GM21717 (cell line): Measurements from ENCODE around the gene ZNF354B.
"Not testable (repeated sequence)": the region's sequence is repeated elsewhere in the genome, so short reads cannot be mapped to it uniquely, and the experiment has no call there.

ENCODE experiments used
- ATAC-seq: cut with Tn5 transposase; IDR thresholded peaks from one replicate; pipeline ENCODE4 v1.9.1; 2021; ENCODE audit warnings: mild to moderate bottlenecking, moderate library complexity; ENCODE audit not compliant: unreplicated experiment

ZNF354B gene

DNA sequence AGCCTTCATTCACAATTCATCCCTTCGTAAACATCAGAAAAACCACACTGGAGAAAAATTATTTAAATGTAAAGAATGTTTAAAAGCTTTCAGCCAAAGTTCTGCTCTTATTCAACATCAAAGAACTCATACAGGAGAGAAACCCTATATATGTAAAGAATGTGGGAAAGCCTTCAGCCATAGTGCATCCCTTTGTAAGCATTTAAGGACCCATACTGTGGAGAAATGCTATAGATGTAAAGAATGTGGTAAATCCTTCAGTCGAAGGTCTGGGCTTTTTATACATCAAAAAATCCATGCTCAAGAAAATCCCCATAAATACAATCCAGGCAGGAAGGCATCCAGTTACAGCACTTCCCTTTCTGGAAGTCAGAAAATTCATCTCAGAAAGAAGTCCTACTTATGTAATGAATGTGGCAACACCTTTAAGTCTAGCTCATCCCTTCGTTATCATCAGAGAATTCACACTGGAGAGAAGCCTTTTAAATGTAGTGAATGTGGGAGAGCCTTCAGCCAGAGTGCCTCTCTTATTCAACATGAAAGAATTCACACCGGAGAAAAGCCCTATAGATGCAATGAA lies 23.5 kb downstream of the ZNF354B start:
- ATAC-seq, result not testable (repeated sequence)

DNA sequence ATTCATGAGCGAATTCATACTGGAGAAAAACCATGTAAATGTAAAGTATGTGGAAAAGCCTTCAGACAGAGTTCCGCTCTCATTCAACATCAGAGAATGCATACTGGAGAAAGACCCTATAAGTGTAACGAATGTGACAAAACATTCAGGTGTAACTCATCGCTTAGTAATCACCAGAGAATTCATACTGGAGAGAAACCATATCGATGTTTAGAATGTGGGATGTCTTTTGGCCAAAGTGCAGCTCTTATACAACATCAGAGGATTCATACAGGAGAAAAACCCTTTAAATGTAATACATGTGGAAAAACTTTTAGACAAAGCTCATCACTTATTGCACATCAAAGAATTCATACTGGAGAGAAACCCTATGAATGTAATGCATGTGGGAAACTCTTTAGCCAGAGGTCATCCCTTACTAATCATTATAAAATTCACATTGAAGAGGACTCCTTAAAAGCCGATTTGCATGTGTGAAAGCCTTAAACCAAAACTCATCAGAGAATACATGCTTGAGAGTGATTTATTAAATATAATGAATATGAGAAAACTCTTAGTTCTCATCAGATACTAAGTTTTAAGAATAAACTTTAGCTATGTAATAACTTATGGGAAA lies 24.2 kb downstream of the ZNF354B start:
- no peak for ATAC-seq

DNA sequence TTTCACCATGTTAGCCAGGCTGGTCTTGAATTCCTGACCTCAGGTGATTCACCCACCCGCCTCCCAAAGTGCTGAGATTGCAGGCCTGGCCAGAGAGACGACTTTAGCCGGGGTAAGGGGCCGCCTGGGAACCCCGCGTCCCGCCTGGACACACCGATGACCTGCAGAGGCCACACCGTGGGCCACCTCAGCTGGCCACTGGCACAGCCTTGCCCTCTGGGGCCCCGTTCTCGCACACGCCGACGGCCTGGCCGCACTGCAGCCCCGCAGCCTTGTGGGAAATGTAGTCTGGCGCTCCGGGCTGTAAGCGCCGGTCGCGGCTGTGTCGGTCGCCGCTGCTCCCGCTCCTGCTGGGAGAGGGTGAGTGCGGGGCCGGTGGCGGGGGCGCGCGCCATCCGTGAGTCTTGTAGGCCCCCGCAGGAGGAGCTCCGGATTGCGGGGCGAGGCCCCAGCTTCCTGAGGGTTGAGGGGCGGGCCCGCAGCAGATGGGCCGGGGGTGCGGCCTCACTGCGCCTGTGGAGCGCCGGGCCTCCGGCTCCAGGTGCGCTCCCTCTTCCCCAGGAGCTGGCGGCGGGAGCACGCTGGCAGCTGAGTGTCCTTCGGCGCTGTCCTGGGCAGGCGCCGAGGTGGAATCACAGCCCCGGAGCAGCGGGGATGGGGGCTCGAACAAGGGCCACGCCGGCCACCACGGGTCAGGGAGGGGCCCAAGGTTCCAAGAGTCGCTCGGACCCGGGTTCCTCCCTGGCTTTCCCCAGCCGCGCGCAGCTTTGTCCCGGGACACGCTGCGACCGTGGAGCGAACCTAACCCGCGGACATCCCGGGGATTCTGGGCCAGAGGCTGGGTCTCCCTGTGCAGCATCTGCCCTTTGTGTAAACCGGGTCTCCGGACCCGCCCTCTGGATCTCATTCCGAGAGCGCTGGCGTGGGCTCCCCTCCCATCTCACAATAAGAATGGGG lies 36.1 kb downstream of the ZNF354B start, which contains the start of gene ZFP2:
TSS of gene ZFP2 (plus strand) at position 299 of the 957 bp plus-strand sequence. CDS start 35,401 bp downstream, outside the sequence.
- no peak for ATAC-seq

DNA sequence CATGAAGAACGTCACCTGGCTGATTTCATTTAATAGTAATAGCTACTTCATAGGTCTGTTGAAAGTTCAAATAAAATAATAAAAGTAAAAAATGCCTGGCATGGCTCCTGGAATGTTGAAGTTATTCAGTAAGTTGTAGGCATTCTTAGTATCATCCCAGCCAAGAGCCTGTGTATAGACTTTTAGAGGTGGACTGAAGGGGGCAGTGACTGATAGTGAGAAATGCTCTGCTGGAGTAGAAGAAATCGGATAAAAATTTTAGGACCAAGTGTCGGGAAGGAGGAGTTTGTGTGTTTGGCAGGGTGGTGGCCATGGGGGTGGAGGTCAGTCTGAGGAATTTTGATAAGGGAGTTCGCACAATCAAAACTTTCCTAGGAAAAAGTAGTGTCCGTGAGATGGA lies 39.5 kb downstream of the ZNF354B start:
- no peak for ATAC-seq

DNA sequence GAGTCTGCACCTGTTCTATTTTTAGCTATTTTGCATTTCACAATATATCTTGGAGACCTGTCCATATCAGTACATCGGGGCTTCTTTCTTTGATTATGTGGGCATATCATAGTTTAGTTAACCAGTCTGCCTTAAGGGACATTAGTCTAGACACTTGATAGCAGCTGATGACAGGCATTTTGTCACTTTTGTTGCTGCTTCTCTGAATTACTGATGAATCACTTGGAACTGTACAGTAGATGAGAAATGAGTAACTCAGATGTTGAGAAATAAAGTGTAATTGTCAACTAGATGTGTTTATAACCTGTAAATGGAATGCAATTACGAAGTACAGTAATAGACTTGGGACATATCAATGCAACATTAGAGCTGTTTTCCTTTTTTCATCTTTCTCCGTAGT lies 43.1 kb downstream of the ZNF354B start:
- ATAC-seq, result no peak

DNA sequence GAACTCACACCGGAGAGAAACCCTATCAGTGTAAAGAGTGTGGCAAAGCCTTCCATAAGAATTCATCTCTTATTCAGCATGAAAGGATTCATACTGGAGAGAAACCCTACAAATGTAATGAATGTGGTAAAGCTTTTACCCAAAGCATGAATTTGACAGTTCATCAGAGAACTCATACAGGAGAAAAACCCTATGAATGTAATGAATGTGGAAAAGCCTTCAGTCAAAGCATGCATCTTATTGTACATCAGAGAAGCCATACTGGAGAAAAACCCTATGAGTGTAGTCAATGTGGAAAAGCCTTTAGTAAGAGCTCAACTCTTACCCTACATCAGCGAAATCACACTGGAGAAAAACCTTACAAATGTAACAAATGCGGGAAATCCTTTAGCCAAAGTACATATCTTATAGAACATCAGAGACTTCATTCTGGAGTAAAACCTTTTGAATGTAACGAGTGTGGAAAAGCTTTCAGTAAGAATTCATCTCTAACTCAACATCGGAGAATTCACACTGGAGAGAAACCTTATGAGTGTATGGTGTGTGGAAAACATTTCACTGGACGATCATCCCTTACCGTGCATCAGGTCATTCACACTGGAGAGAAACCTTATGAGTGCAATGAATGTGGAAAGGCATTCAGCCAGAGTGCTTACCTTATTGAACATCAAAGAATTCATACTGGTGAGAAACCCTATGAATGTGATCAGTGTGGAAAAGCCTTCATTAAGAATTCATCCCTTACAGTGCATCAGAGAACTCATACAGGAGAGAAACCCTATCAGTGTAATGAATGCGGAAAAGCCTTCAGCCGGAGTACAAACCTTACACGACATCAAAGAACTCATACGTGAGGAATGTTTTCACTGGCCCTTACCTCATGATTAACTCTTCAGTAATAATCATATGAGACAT lies 72.3 kb downstream of the ZNF354B start:
- no peak for ATAC-seq
